SU-DHL-6 (cell line): ENCODE results near the gene FAAH.

Source experiments
- CTCF ChIP-seq: fragments of 200-600 bp; sonication (generic); IDR thresholded peaks from one replicate; pipeline ENCODE4 v1.5.1; 2017; ENCODE audit warnings: antibody characterized with exemption, mild to moderate bottlenecking, low read length, moderate library complexity; ENCODE audit not compliant: insufficient read depth, poor library complexity, severe bottlenecking
- EZH2phosphoT487 ChIP-seq: fragments of 200-600 bp; sonication (generic), shearing (Covaris generic); conservative IDR thresholded peaks from 2 replicates; pipeline ENCODE4 v1.6.1; 2018; ENCODE audit warnings: mild to moderate bottlenecking, antibody characterized with exemption, low read length, moderate library complexity, mixed read lengths

- TF ChIP-seq CTCF (no peak), EZH2phosphoT487 (no peak)
Observed at GRCh38 chr1:46431695-46432094, 37.6 kb downstream of the FAAH start.
